HG03060 (cell line): ENCODE results near the gene CLECL1.
A peak's percentile ranks its signal among the peaks of the same experiment; 100 is the strongest.

Experiments
- ATAC-seq: cut with Tn5 transposase; IDR thresholded peaks from one replicate; pipeline ENCODE4 v1.9.1; 2021; ENCODE audit warnings: low read depth, moderate number of reproducible peaks; ENCODE audit not compliant: unreplicated experiment

CLECL1 gene

GRCh38 chr12:9732921-9733461 is at the start of gene CLECL1:
Gene CLECL1, minus strand, starts transcription at chr12:9733097.
- no peak for ATAC-seq

DNA sequence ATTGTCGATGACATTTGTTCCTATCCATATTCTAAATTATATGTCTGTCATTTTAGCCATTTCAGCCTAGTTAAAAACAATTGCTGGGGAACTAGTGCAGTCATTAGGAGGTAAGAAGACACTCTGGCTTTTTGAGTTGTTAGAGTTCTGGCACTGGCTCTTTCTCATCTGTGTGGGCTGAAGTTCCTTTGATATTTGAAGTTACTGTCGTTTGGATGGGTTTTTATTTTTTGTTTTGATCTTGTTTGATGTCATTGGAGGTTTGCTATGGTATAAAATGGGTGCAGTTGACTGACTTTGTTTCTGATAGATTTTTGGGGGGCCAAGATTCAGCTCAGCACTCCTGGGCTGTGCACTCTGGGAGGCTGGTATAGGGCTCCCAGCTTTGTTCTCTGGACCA is 48.5 kb upstream of the CLECL1 start:
- ATAC-seq, result no peak

DNA sequence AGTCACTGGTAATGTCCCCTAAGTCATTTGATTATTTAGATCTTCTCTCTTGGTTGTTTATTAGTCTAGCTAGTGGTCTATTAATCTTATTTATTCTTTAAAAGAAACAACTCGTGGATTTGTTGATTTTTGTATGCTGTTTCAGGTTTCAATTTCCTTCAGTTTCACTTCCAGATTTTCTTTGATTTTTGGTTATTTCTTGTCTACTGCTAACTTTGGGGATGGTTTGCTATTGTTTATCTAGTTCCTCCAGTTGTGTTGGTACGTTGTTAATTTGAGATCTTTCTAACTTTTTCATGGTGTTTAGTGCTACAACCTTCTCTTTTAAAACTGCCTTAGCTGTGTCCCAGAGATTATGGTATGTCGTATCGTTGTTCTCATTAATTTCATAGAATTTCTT is 46.3 kb upstream of the CLECL1 start:
- no peak for ATAC-seq

DNA sequence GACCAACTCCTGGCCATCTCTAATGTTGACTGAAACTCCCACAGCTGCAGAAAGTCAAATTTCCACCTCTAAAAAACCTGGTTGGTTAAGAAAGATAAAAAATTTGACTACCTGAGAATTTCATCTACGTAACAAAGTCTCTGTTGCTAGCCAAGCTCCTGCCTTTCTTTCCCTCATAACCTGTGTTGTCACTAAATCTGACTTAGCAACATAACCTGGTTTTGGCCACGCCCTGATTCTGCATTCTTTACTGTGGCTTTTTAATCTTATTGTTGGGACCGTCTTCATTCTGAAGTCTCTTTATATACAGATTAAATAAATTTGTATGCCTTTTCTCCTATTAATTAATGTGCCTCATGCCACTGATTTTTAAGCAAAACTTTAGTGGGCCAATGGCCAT is 43.9 kb upstream of the CLECL1 start:
- ATAC-seq, result no peak

DNA sequence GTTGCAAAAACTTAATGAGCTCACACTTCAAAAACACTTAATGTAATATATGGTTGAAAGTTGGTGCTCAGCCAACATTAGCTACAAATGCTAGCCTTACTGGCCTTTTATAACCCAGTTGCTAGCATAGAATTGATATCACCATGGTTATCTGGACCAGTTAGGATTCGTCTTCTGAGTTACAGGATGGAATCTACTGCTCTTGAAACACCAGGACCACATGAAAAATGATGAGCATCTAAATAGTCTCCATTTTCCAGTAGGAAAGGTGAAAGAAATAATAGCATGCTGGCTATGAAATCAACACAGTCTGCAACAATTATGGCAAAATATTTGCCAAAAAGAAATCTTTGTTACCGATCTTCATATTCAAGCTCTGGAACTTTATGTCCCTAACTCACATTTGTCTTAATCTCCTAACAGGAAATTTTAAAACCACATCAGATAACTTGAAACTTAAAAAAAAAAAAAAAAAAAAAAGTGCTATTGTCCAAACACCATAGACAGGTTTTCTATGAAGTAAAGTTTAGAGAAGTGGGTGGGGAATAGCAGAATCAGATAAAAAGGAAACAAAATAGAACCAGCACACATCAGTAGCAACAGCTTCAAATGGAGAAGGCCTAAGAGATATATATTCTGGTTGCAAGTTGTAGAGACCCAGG is 40.5 kb upstream of the CLECL1 start:
- no peak for ATAC-seq

GRCh38 chr12:9763025-9763424 is 30.1 kb upstream of the CLECL1 start:
- no peak for ATAC-seq

DNA sequence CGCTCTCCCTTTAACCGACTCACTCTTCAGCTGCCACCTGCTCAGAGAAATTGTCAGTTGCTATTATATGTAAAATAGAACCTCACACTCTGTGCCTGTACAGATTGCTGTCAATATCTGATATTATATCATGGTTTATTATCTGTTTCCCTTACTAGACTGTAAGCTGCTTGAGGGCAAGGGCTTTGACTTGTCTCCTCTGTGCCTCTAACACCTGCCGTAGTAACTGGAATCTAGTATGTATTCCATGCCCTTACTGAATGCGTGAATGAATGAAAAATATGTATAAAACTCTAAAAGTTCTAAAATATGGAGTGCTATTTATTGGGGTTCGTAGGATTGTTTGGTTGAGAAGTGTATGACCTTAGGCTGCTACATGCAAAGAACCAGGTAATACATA is 29.5 kb upstream of the CLECL1 start:
- no peak for ATAC-seq

DNA sequence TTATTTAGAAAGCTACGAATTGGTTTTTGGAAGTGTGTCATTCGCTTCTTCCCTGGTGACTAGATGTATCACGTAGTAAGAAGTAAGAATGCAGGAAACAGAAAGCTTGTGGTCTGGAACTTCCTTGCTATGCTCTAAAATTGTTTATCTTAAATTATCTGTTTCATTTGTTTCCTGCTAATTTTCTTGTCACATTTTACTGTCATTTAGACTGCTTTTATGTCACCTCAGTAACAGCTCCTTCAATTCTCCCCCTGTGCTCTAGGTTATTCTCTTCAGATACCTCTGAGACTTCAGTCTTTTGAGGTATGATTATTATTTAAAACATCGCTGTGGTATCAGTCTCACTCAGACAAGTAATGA is 28.5 kb upstream of the CLECL1 start:
- ATAC-seq, result no peak

DNA sequence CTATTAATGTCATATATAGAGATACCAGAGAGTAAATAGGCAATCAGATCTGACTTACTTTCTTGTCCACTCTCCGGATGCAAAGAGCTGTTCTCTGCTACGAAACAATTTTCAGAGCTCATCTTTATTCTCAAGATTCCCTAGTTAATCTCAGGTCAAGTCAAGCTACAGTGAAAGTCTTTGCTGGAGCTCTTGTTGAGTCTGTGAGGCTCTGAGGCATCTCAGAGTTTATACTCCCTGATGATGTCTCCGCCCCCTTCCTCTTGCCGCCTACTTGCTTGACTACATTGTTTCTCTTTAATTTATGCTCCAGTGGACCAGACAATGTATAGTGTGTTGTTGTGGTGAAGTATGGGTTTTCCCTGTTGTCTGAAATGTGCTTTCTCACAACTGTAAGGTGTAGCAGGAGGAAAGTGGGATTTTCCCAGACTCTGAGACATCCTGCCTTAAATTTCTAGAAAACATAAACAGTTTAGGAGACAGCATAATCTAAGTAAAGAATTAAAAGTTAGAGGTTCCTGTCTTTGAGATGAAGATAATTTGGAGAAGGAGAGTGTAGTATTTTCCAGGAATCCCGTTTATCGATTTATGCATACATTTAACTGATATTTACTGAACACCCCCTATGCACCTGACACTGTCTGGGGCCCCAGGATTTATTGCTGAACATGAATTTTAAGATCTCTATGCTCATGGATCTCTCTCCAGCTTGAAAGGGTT is 28.0 kb upstream of the CLECL1 start, which contains the start of gene CD69:
Gene CD69, minus strand, starts transcription at position 203 of the 720 bp plus-strand sequence. Its CDS starts 81 bp downstream, at position 122.
- peak; percentile 30 for ATAC-seq

DNA sequence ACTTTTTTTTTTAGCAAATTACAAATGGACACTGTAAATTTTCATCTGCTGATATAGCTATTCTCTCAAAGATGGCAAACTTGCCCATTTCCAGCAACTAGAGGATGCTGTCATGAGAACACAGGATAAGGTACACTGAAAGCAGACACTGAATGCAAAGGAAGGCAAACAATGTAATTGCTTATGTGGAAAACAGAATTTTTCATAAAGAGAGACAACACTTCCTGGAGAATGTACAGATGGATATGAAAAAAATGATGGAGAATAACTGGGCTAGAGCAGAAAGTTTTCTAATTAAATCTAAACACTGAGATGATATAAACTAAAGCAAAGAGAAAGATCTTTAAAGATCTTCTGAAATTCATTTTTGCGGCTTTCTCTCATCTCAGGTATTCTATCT is 27.2 kb upstream of the CLECL1 start:
- no peak for ATAC-seq

GRCh38 chr12:9759694-9760093 is 26.8 kb upstream of the CLECL1 start:
- ATAC-seq, result no peak

DNA sequence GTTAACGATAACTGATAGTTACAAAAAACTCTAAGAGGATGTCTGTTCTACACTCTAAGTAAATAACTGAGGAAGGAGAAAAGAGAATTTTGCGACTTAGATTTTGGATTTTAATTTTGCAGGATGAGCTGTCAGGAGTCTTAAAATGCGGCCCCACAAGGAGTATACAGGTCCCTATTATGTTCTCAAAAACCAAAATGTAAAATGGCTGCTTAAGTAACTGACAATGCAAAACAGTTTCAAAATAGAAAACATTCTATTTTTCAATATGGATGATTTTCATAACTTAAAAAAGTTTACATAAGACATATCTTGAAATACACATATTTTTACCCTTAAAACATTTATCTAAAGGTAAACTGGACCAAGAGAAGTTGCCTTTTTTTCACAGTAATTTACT is 25.2 kb upstream of the CLECL1 start:
- no peak for ATAC-seq

GRCh38 chr12:9757433-9758025 is 24.6 kb upstream of the CLECL1 start:
- no peak for ATAC-seq

GRCh38 chr12:9756706-9757105 is 23.8 kb upstream of the CLECL1 start:
- no peak for ATAC-seq

GRCh38 chr12:9756170-9756569 is 23.3 kb upstream of the CLECL1 start:
- ATAC-seq, result no peak

- ATAC-seq, result no peak
Measured at GRCh38 chr12:9755567-9755966, 22.7 kb upstream of the CLECL1 start.

DNA sequence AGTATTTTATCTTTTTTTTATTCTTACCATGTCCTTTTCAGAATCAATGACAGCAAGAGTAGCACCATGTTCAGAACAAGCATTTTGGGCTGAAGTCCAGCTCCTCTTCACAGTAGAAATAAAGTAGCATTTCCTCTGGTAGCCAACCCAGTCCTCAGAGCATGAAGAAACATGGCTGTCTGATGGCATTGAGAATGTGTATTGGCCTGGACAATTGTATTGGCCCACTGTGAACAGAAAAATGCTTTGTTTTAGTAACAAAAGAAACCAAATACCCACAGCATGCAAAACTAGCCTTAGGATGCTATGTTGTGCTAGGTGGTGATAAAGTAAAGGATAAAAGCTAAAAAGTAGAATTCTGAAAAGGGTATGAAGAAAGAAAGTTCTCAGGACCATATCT is 22.1 kb upstream of the CLECL1 start:
- no peak for ATAC-seq

DNA sequence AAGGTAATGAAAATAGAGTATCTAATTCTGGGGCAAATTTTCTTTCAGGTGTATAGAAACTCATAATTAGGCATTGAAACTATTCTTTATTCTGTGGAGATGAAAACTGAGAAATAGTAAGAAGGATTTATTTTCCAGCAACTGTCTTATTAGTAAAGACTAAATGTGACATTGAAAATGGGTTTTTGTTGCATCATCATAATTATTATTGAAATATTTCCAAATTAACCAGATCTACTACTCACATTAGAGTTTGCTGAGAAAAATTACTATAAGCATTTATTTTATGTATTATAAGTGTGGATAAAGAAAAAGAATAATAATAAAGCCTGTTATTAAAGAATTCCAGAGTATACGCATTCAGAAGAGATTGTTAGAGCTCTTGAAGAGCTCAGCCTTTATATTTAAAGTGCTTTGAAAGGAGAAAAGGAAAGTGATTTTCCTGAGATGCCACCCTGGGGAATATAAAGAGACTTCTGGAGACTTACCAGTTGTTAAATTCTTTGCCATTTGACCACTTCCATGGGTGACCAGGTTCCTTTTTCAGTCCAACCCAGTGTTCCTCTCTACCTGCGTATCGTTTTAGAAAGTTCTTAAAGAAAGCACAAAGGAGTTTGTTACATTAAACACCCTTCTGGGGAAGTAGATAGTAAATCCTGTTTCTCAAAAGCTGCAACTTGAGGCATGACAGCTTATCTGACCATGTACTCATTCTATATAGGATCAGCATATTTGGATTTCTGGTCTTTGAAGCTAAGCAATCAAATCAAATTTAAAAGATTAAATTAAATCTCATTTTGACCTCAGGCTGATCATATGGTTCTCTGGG is 21.4 kb upstream of the CLECL1 start:
- no peak for ATAC-seq

DNA sequence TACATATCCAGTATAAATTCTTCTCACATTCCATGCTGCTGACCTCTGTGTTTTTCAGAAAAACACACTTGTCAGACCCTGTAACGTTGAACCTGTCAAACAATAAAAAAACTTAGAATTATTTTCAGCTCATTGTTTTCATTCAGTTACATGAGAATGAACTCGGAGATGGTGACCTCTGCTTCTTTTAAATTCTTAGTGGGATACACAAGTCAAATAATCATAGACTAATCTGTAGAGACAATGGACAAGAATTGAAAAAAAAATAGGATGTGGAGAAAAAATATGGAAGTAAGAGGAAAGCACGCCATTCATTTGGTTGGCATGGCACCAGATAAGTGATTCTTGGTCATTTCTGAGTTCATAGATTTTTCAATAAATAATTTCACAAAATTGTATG is 20.6 kb upstream of the CLECL1 start:
- ATAC-seq, result no peak

GRCh38 chr12:9753073-9753472 is 20.2 kb upstream of the CLECL1 start:
- ATAC-seq, result no peak
